Activated naive CD4-positive, alpha-beta T cell treated with anti-CD3 and anti-CD28 coated beads, Interleukin-2, amount 10 ng/mL, durations not matched to agents 7 days and 5 days (primary cell): ENCODE results near the gene CD96.

Source experiments
- CTCF ChIA-PET: fragments of 350-600 bp; sonication (Branson Sonifier 250); formaldehyde crosslinking; loops from one replicate; lab custom pipeline; 2021; ENCODE audit warnings: antibody characterized with exemption; lab: Charles Lee
- DNase-seq: peaks from one replicate; pipeline ENCODE4 v3.0.0-alpha.2; 2020
- H3K27ac Mint-ChIP-seq: one replicate; pipeline ENCODE4 v1.8.0; 2021; ENCODE audit warnings: mild to moderate bottlenecking, moderate library complexity, mixed read lengths
- H3K27me3 Mint-ChIP-seq: one replicate; pipeline ENCODE4 v1.8.0; 2021; ENCODE audit warnings: mild to moderate bottlenecking, mixed read lengths
- H3K36me3 Mint-ChIP-seq: one replicate; pipeline ENCODE4 v1.8.0; 2021; ENCODE audit warnings: mixed read lengths
- H3K4me1 Mint-ChIP-seq: one replicate; pipeline ENCODE4 v1.8.0; 2021; ENCODE audit warnings: mixed read lengths
- H3K4me3 Mint-ChIP-seq: one replicate; pipeline ENCODE4 v1.8.0; 2021; ENCODE audit warnings: mild to moderate bottlenecking, moderate library complexity, mixed read lengths
- H3K9me3 Mint-ChIP-seq: one replicate; pipeline ENCODE4 v1.8.0; 2021; ENCODE audit warnings: mixed read lengths

Gene CD96

GRCh38 chr3:111592143-111592542 lies 50.1 kb downstream of the CD96 start:
- DNase-seq, result no peak
- H3K36me3 Mint-ChIP-seq, result peaks cover 83% of the 10 kb centered on the region
- H3K27me3 Mint-ChIP-seq, result no peaks in the 10 kb centered on the region
- peaks cover 76% of the 10 kb centered on the region for H3K4me1 Mint-ChIP-seq
- H3K27ac Mint-ChIP-seq, result no peak overlapping the region
- H3K9me3 Mint-ChIP-seq, result no peaks in the 10 kb centered on the region
- H3K4me3 Mint-ChIP-seq, result no peak overlapping the region
- CTCF ChIA-PET, result interaction anchor here (1.3 to 3.0 kb wide), 3 partner anchors 14 to 25 kb away, joined by 6 to 18 read pairs (median 16); no protein-coding TSS in a partner anchor

- no peak for DNase-seq
- CTCF ChIA-PET, result interaction anchor here (0.7 to 3.4 kb wide), 6 partner anchors 12 to 47 kb away, joined by 3 to 34 read pairs (median 4); no protein-coding TSS in a partner anchor
- Mint-ChIP-seq H3K4me3 (no peak overlapping the region), H3K27ac (peak overlapping the region; percentile 22), H3K9me3 (no peaks in the 10 kb centered on the region), H3K27me3 (no peaks in the 10 kb centered on the region), H3K36me3 (peaks cover 82% of the 10 kb centered on the region), H3K4me1 (peaks cover 77% of the 10 kb centered on the region)
Observed at GRCh38 chr3:111592936-111593335, 50.9 kb downstream of the CD96 start.

- no peak for DNase-seq
- H3K4me3 Mint-ChIP-seq, result no peak overlapping the region
- CTCF ChIA-PET, result interaction anchor here (1.3 to 3.4 kb wide), 5 partner anchors 15 to 46 kb away, joined by 4 to 34 read pairs (median 6); no protein-coding TSS in a partner anchor
Observed at GRCh38 chr3:111593666-111594065, 51.7 kb downstream of the CD96 start.

GRCh38 chr3:111594205-111594604 lies 52.2 kb downstream of the CD96 start:
- DNase-seq, result no peak
- Mint-ChIP-seq H3K27ac (peak overlapping the region; percentile 56), H3K4me3 (peak overlapping the region; percentile 1), H3K36me3 (peaks cover 81% of the 10 kb centered on the region), H3K4me1 (peaks cover 71% of the 10 kb centered on the region), H3K27me3 (no peaks in the 10 kb centered on the region), H3K9me3 (no peaks in the 10 kb centered on the region)
- CTCF ChIA-PET, result interaction anchor here (0.7 to 3.4 kb wide), 6 partner anchors 10 to 47 kb away, joined by 3 to 34 read pairs (median 5); no protein-coding TSS in a partner anchor

More at GRCh38 chr3:111593666-111594065, 51.7 kb downstream of the CD96 start:
- H3K4me1 Mint-ChIP-seq, result peaks cover 72% of the 10 kb centered on the region
- H3K36me3 Mint-ChIP-seq, result peaks cover 82% of the 10 kb centered on the region
- H3K27ac Mint-ChIP-seq, result peak overlapping the region; percentile 79
- no peaks in the 10 kb centered on the region for H3K27me3 Mint-ChIP-seq
- no peaks in the 10 kb centered on the region for H3K9me3 Mint-ChIP-seq

GRCh38 chr3:111594781-111595180 lies 52.8 kb downstream of the CD96 start:
- peaks cover 65% of the 10 kb centered on the region for H3K4me1 Mint-ChIP-seq
- CTCF ChIA-PET, result interaction anchor here (0.7 to 3.4 kb wide), 5 partner anchors 10 to 42 kb away, joined by 3 to 34 read pairs (median 5); no protein-coding TSS in a partner anchor
- peaks cover 78% of the 10 kb centered on the region for H3K36me3 Mint-ChIP-seq
- H3K9me3 Mint-ChIP-seq, result no peaks in the 10 kb centered on the region
- H3K27me3 Mint-ChIP-seq, result no peaks in the 10 kb centered on the region
- no peak overlapping the region for H3K4me3 Mint-ChIP-seq
- H3K27ac Mint-ChIP-seq, result peak overlapping the region; percentile 56
- DNase-seq, result no peak

GRCh38 chr3:111595232-111595631 lies 53.2 kb downstream of the CD96 start, which contains the start of gene ZBED2:
TSS of gene ZBED2 (minus strand) at chr3:111595346. CDS start at chr3:111594201, 1,145 bp downstream.
- Mint-ChIP-seq H3K9me3 (no peaks in the 10 kb centered on the region), H3K27me3 (no peaks in the 10 kb centered on the region), H3K36me3 (peaks cover 78% of the 10 kb centered on the region), H3K4me1 (peaks cover 60% of the 10 kb centered on the region), H3K4me3 (peak within 1 kb of the TSS; percentile 1), H3K27ac (peak within 1 kb of the TSS; percentile 73)
- DNase-seq, result no peak
- CTCF ChIA-PET, result interaction anchor here (1.1 to 3.4 kb wide), 3 partner anchors 9 to 21 kb away, joined by 5 to 34 read pairs (median 6); no protein-coding TSS in a partner anchor

- Mint-ChIP-seq H3K36me3 (peaks cover 77% of the 10 kb centered on the region), H3K9me3 (no peaks in the 10 kb centered on the region), H3K4me1 (peaks cover 59% of the 10 kb centered on the region), H3K27ac (peak overlapping the region; percentile 73), H3K4me3 (no peak overlapping the region), H3K27me3 (no peaks in the 10 kb centered on the region)
- no peak for DNase-seq
- CTCF ChIA-PET, result no interaction called here
Observed at GRCh38 chr3:111596328-111596727, 54.3 kb downstream of the CD96 start.

GRCh38 chr3:111598139-111598538 lies 56.1 kb downstream of the CD96 start:
- DNase-seq, result no peak
- peaks cover 76% of the 10 kb centered on the region for H3K36me3 Mint-ChIP-seq
- no peak overlapping the region for H3K27ac Mint-ChIP-seq
- no peak overlapping the region for H3K4me3 Mint-ChIP-seq
- no peaks in the 10 kb centered on the region for H3K9me3 Mint-ChIP-seq
- peaks cover 55% of the 10 kb centered on the region for H3K4me1 Mint-ChIP-seq
- H3K27me3 Mint-ChIP-seq, result no peaks in the 10 kb centered on the region
- CTCF ChIA-PET, result no interaction called here

- DNase-seq, result no peak
- Mint-ChIP-seq H3K27me3 (no peaks in the 10 kb centered on the region), H3K4me1 (peaks cover 55% of the 10 kb centered on the region), H3K4me3 (no peak overlapping the region), H3K36me3 (peaks cover 76% of the 10 kb centered on the region), H3K9me3 (no peaks in the 10 kb centered on the region), H3K27ac (no peak overlapping the region)
- CTCF ChIA-PET, result interaction anchor here (2.0 to 3.1 kb wide), 2 partner anchors 18 to 20 kb away, joined by 6 to 10 read pairs; no protein-coding TSS in a partner anchor
Observed at GRCh38 chr3:111598552-111598951, 56.6 kb downstream of the CD96 start.

- Mint-ChIP-seq H3K9me3 (no peaks in the 10 kb centered on the region), H3K4me3 (no peak overlapping the region), H3K4me1 (peaks cover 55% of the 10 kb centered on the region), H3K27ac (no peak overlapping the region), H3K36me3 (peaks cover 80% of the 10 kb centered on the region), H3K27me3 (no peaks in the 10 kb centered on the region)
- DNase-seq, result no peak
- CTCF ChIA-PET, result interaction anchor here (0.7 to 3.1 kb wide), 5 partner anchors 11 to 257 kb away, joined by 3 to 10 read pairs (median 5); no protein-coding TSS in a partner anchor
Observed at GRCh38 chr3:111601810-111602209, 59.8 kb downstream of the CD96 start.

GRCh38 chr3:111603679-111604078 lies 61.7 kb downstream of the CD96 start:
- CTCF ChIA-PET, result interaction anchor here (0.7 to 2.4 kb wide), 6 partner anchors 9 to 65 kb away, joined by 3 to 8 read pairs (median 6); partner anchors contain the start of gene ZBED2
- H3K4me1 Mint-ChIP-seq, result peaks cover 67% of the 10 kb centered on the region
- peaks cover 79% of the 10 kb centered on the region for H3K36me3 Mint-ChIP-seq
- H3K9me3 Mint-ChIP-seq, result peaks cover 3% of the 10 kb centered on the region
- H3K27ac Mint-ChIP-seq, result peak overlapping the region; percentile 39
- no peak overlapping the region for H3K4me3 Mint-ChIP-seq
- no peak for DNase-seq
- no peaks in the 10 kb centered on the region for H3K27me3 Mint-ChIP-seq

GRCh38 chr3:111604119-111604518 lies 62.1 kb downstream of the CD96 start:
- CTCF ChIA-PET, result interaction anchor here (0.7 to 2.4 kb wide), 5 partner anchors 9 to 65 kb away, joined by 3 to 8 read pairs (median 5); partner anchors contain the start of gene ZBED2

GRCh38 chr3:111605018-111605417 lies 63.0 kb downstream of the CD96 start:
- peaks cover 80% of the 10 kb centered on the region for H3K4me1 Mint-ChIP-seq
- no peak overlapping the region for H3K4me3 Mint-ChIP-seq
- peak overlapping the region; percentile 2 for H3K27ac Mint-ChIP-seq
- CTCF ChIA-PET, result interaction anchor here (0.7 to 2.4 kb wide), 4 partner anchors 9 to 27 kb away, joined by 3 to 8 read pairs (median 6); partner anchors contain the start of gene ZBED2
- H3K27me3 Mint-ChIP-seq, result no peaks in the 10 kb centered on the region
- H3K36me3 Mint-ChIP-seq, result peaks cover 79% of the 10 kb centered on the region
- DNase-seq, result no peak
- peaks cover 6% of the 10 kb centered on the region for H3K9me3 Mint-ChIP-seq

More at GRCh38 chr3:111604119-111604518, 62.1 kb downstream of the CD96 start:
- H3K4me3 Mint-ChIP-seq, result no peak overlapping the region
- DNase-seq, result no peak
- peaks cover 83% of the 10 kb centered on the region for H3K36me3 Mint-ChIP-seq
- H3K27ac Mint-ChIP-seq, result peak overlapping the region; percentile 26
- H3K9me3 Mint-ChIP-seq, result peaks cover 6% of the 10 kb centered on the region
- peaks cover 71% of the 10 kb centered on the region for H3K4me1 Mint-ChIP-seq
- no peaks in the 10 kb centered on the region for H3K27me3 Mint-ChIP-seq

- peaks cover 77% of the 10 kb centered on the region for H3K36me3 Mint-ChIP-seq
- no peak overlapping the region for H3K27ac Mint-ChIP-seq
- no peak overlapping the region for H3K4me3 Mint-ChIP-seq
- CTCF ChIA-PET, result interaction anchor here (0.7 to 2.4 kb wide), 3 partner anchors 8 to 27 kb away, joined by 3 to 8 read pairs (median 7); no protein-coding TSS in a partner anchor
- DNase-seq, result no peak
- H3K9me3 Mint-ChIP-seq, result peaks cover 6% of the 10 kb centered on the region
- H3K27me3 Mint-ChIP-seq, result no peaks in the 10 kb centered on the region
- peaks cover 82% of the 10 kb centered on the region for H3K4me1 Mint-ChIP-seq
Observed at GRCh38 chr3:111605493-111605892, 63.5 kb downstream of the CD96 start.
